ENCODE results near the gene C10orf95.
A peak's percentile ranks its signal among the peaks of the same experiment; 100 is the strongest.

Gene C10orf95

GRCh38 chr10:102435133-102435497 is 16.2 kb downstream of the C10orf95 start:
- no peak for TF ChIP-seq CTCF (IDR thresholded peaks at IDR 0.05; ENCODE audit: insufficient read depth, low read depth, low read length, missing control alignments)
- no peak for DNase-seq (ENCODE audit: low read depth)
- H3K4me3 ChIP-seq (ENCODE audit: low read depth, low read length), result peak overlapping the region; percentile 50

- DNase-seq (ENCODE audit: low read depth), result no peak
- no peak overlapping the region for H3K4me3 ChIP-seq (ENCODE audit: low read depth, low read length)
- no peak for TF ChIP-seq CTCF (IDR thresholded peaks at IDR 0.05; ENCODE audit: insufficient read depth, low read depth, low read length, missing control alignments)
Measured at GRCh38 chr10:102434394-102435132, 16.8 kb downstream of the C10orf95 start.

GRCh38 chr10:102433619-102434046 is 17.7 kb downstream of the C10orf95 start:
- no peak for TF ChIP-seq CTCF (IDR thresholded peaks at IDR 0.05; ENCODE audit: insufficient read depth, low read depth, low read length, missing control alignments)

GRCh38 chr10:102432162-102432950 is 19.0 kb downstream of the C10orf95 start, which contains the start of gene CUEDC2:
Gene CUEDC2 (minus strand): TSS chr10:102432574. CDS start chr10:102425188, 7,386 bp downstream.
- peak; percentile 97 for DNase-seq (ENCODE audit: low read depth)
- TF ChIP-seq CTCF (IDR thresholded peaks at IDR 0.05; ENCODE audit: insufficient read depth, low read depth, low read length, missing control alignments), result no peak

More at GRCh38 chr10:102433619-102434046, 17.7 kb downstream of the C10orf95 start:
- DNase-seq (ENCODE audit: low read depth), result no peak
- H3K4me3 ChIP-seq (ENCODE audit: low read depth, low read length), result no peak overlapping the region

GRCh38 chr10:102431452-102432124 is 19.8 kb downstream of the C10orf95 start:
- peak overlapping the region; percentile 97 for H3K4me3 ChIP-seq (ENCODE audit: low read depth, low read length)
- no peak for TF ChIP-seq CTCF (IDR thresholded peaks at IDR 0.05; ENCODE audit: insufficient read depth, low read depth, low read length, missing control alignments)
- no peak for DNase-seq (ENCODE audit: low read depth)

More at GRCh38 chr10:102432162-102432950, 19.0 kb downstream of the C10orf95 start, which contains the start of gene CUEDC2:
- H3K4me3 ChIP-seq (ENCODE audit: low read depth, low read length), result peak within 1 kb of the TSS; percentile 97

GRCh38 chr10:102429468-102429867 is 21.9 kb downstream of the C10orf95 start:
- no peak for TF ChIP-seq CTCF (IDR thresholded peaks at IDR 0.05; ENCODE audit: insufficient read depth, low read depth, low read length, missing control alignments)
- DNase-seq (ENCODE audit: low read depth), result no peak
- H3K4me3 ChIP-seq (ENCODE audit: low read depth, low read length), result no peak overlapping the region
